ENCODE data around the gene NOP56. TPM values are rescaled to one million over a fixed set of nuclear protein-coding genes. Genes with fewer than 3 reads are reported as not detected.

The NOP56 gene
- total and polyA plus RNA-seq, 2 of the 4 experiments (the other 2 are of a cell fraction) = 189 to 231 TPM

DNA sequence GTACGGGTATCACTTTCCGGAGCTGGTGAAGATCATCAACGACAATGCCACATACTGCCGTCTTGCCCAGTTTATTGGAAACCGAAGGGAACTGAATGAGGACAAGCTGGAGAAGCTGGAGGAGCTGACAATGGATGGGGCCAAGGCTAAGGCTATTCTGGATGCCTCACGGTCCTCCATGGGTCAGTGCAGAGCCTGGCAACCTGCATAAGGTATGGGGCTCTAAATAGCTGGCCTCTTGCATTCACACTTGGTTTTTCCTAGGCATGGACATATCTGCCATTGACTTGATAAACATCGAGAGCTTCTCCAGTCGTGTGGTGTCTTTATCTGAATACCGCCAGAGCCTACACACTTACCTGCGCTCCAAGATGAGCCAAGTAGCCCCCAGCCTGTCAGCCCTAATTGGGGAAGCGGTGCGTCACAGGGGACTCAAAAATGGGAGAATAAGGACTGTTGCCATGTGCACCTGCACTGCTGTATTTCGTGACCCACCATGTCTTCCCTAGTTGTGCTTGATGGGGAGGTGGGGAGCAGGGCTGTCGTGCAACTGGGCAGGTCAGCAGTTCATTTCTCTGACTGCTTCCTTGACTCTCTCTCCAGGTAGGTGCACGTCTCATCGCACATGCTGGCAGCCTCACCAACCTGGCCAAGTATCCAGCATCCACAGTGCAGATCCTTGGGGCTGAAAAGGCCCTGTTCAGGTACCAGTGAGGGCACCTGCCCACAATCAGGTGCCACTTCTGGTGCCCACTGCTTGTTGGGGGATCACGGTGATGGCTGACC lies 3.1 kb downstream of the NOP56 start:
- ATAC-seq (ENCODE audit: low read depth) = no peak
- H2AK5ac ChIP-seq (ENCODE audit: low read depth, low read length) = no peak overlapping the region
- peaks cover 5% of the 10 kb centered on the region for H3K4me1 ChIP-seq (ENCODE audit: control insufficient read depth, insufficient read depth, low read length)
- H4K8ac ChIP-seq (ENCODE audit: low read depth in 2 of 2, low read length in 2 of 2) = no peak overlapping the region
- no peaks in the 10 kb centered on the region for H3K9me3 ChIP-seq (ENCODE audit: control insufficient read depth, insufficient read depth, low read length)
- intact Hi-C loops (cut with micrococcal nuclease) = no loop called here
- 0 out of 2 replicates have a peak overlapping the region, but pooled peaks have one; percentile 27 for H3K23ac ChIP-seq (ENCODE audit: low read depth, low read length)
- in situ Hi-C loops (cut with MboI; ENCODE audit: low sequenced_read_pairs) = no loop called here
- peaks cover 25 to 53% of the 10 kb centered on the region in 2 experiments for H3K79me1 ChIP-seq (ENCODE audit: low read depth in 1 of 2, low read length in 2 of 2)
- TF ChIP-seq CHD1 (IDR thresholded peaks at IDR 0.05; ENCODE audit: low read depth, low read length) = no peak
- no peak for TF ChIP-seq RAD21 (IDR thresholded peaks at IDR 0.05; ENCODE audit: low read length)
- no peak for TF ChIP-seq RFX5 (IDR thresholded peaks at IDR 0.05; ENCODE audit: low read depth, low read length)
- TF ChIP-seq BHLHE40 (IDR thresholded peaks at IDR 0.05; ENCODE audit: low read depth, low read length) = no peak
- TF ChIP-seq MAZ (IDR thresholded peaks at IDR 0.05; ENCODE audit: borderline replicate concordance, low read depth, low read length) = no peak
- TF ChIP-seq ELK1 (IDR thresholded peaks at IDR 0.05; ENCODE audit: borderline replicate concordance, low read depth, low read length) = no peak
- TF ChIP-seq MAFK (IDR thresholded peaks at IDR 0.05; ENCODE audit: low read depth, low read length) = no peak
- no peak for TF ChIP-seq RCOR1 (IDR thresholded peaks at IDR 0.05; ENCODE audit: insufficient replicate concordance, low read length)
- H3K4ac ChIP-seq (ENCODE audit: low read depth, low read length) = no peak overlapping the region
- 95% methylated on average over 9 of the region's 17 CpGs; no CpG with 5 or more reads in 1 of the 2 experiments for WGBS, 2 experiments (ENCODE audit: extremely low coverage in 2 of 2, insufficient read length in 1 of 2)
- peaks cover 13% of the 10 kb centered on the region for H3K9me1 ChIP-seq (ENCODE audit: insufficient read depth, low read length)
- H3K27me3 ChIP-seq (ENCODE audit: control insufficient read depth, insufficient read depth, low read length) = no peaks in the 10 kb centered on the region
- no peak overlapping the region for H3K4me2 ChIP-seq (ENCODE audit: low read depth, low read length)
- H4K91ac ChIP-seq (ENCODE audit: insufficient read depth, low read depth, low read length) = no peak overlapping the region
- no peak for DNase-seq
- H3K18ac ChIP-seq (ENCODE audit: low read depth, low read length) = no peak overlapping the region
- no peak overlapping the region for H2AK9ac ChIP-seq (replicated peaks; ENCODE audit: low read depth, low read length, poor library complexity)
- peaks cover 57% of the 10 kb centered on the region for H4K20me1 ChIP-seq (ENCODE audit: insufficient read depth, low read length)
- H3K14ac ChIP-seq (replicated peaks; ENCODE audit: low read depth, low read length) = no peak overlapping the region
- H3K36me3 ChIP-seq (ENCODE audit: control insufficient read depth, insufficient read depth, low read length) = peaks cover 66% of the 10 kb centered on the region
- no peak overlapping the region for H3K4me3 ChIP-seq (ENCODE audit: insufficient read depth, low read depth, low read length)
- no peak overlapping the region for H2BK15ac ChIP-seq (ENCODE audit: low read depth, low read length)
- H3K27ac ChIP-seq (ENCODE audit: insufficient read depth, low read length) = no peak overlapping the region
- dilution Hi-C loops (cut with HindIII; ENCODE audit: low sequenced_read_pairs, unreplicated experiment) = no loop called here
- no peak overlapping the region for H2BK5ac ChIP-seq (ENCODE audit: low read depth, low read length, poor library complexity, severe bottlenecking)
- BruUV-seq (replicated peaks) = no TSS peak
- H2BK20ac ChIP-seq (ENCODE audit: low read depth, low read length) = no peak overlapping the region
- no peak overlapping the region for H2AFZ ChIP-seq (replicated peaks; ENCODE audit: low read length, poor library complexity)
- H2BK120ac ChIP-seq (ENCODE audit: low read depth, low read length) = no peak overlapping the region
- no peak overlapping the region for H4K5ac ChIP-seq (ENCODE audit: low read depth, low read length)
- no peak overlapping the region for H3K9ac ChIP-seq (ENCODE audit: low read depth, low read length)
- POLR2A ChIA-PET (ENCODE audit: unreplicated experiment) = interaction anchor here (0.6 kb wide), 1 partner anchor 25 kb away, joined by 3 read pairs; no protein-coding TSS in a partner anchor
- CTCF ChIA-PET = no interaction called here
- no peak overlapping the region for H3K56ac ChIP-seq (ENCODE audit: extremely low read depth, insufficient read depth, low read length)
